Suppressor macrophage treated with lipopolysaccharide for 1 hour (primary cell): ENCODE results near the gene CEP112.

Experiments
- DNase-seq, 3 donors: peaks; one replicate each; pipeline ENCODE4 v3.0.0-alpha.2; 2020 to 2022

Gene CEP112

DNA sequence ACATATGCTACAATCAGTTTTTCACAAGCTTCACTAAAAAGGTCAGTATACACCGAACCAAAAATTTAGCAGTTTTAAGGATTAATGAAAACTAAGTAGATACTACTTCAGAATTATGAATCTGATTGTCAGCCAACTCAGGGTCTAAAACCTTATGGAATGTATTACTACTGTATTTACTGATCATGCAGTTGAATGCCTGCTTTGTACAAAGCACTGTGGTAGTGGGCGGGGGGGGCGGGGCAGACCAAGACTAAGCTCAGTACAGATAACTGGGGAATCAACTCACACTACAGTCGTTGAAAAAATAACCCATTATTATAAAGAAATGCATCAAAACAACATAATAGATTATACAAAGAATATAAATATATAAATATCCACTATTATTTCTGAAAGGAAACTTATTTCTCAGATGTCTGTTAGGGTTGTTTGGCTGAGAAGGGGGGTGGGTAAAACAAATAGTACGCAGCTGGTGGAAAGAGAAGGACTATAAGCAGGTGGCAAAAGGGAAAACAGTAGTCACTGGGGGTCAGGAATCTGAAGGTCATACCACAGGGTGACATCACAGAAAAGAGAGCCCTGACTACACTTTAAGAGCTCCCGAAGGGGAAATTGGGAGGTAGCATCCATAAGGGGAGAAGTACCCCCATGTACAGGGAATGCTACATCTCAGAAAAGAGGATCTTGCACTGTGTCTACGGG, 521.1 kb downstream of the CEP112 start:
- no peak for DNase-seq

DNA sequence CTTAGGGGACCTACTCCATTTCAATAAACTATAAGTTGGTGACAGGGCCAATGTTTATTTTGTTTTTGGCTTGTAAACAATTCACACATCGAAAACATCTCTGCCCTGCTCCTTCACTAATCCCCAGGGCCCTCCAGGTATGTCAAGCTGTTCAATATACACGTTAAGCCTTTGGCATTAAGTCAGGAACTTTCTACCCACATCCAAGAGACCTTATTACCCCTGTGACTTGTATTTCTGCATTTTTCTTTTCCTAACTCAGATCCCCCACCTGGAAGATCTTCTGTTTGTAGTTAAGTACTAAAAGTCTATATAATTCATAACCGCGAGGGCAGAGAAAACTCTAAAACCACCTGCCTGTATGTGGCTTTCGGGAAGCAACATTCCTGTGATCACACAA, 523.7 kb downstream of the CEP112 start:
- no peak for DNase-seq

DNA sequence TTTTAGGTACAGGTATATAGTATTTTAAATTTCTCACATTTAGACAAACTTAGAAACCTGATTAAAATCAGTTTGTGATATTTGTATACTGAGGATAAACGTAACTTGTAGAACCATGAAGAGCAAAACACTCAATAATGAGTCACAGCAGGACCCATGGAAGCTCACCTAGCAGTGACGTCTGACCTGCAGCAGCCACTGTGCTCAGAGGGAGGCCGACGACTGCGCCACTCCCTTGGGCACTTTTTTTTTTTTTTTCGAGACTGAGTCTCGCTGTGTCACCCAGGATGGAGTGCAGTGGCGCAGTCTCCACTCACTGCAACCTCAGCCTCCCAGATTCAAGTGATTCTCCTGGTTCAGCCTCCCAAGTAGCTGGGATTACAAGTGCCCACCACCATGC, 524.3 kb downstream of the CEP112 start:
- no peak for DNase-seq

GRCh38 chr17:65666876-65667321, 525.0 kb downstream of the CEP112 start:
- DNase-seq: no peak

- DNase-seq: no peak
These were observed 526.0 kb downstream of the CEP112 start for GRCh38 chr17:65665966-65666365.

DNA sequence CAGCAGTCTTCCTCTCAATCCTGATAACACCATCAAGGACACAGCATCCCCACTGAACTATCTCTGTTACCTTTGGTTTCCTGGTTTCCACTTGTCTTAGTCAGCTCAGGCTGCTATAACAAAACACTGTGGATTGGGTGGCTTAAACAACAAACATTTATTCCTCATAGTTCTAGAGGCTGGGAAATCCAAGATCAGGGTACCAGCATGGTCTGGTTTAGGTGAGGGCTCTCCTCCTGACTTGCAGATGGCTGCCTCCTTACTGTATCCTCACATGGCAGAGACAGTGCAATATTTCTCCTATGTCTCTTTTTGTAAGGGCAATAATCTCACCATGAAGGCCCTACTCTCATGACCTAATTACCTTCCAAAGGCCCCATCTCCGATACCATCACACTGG, 527.2 kb downstream of the CEP112 start:
- DNase-seq: no peak

GRCh38 chr17:65664266-65664665, 527.7 kb downstream of the CEP112 start:
- no peak for DNase-seq

DNA sequence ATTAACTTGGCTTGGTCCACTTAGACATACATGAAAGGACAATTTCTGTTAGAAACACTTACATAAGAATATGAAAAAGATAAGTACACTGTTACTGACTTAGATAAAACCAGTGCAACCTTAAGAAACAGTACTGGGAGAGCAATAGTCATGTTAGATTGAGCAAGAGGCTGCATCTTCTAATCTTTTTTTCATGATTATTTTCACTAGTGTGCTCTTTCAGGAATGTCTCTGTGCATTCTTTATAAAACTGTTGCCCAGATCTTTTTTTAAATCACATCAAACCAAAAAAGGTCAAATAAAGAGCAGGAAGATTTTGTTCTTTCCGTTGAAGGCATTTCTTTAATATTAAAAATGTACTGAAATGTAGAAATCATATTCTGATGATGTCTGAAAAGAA, 529.7 kb downstream of the CEP112 start:
- DNase-seq: no peak

GRCh38 chr17:65660947-65661346, 531.0 kb downstream of the CEP112 start:
- DNase-seq: peak in 1 of 3 donors; percentile 4

- no peak for DNase-seq
These were observed 531.9 kb downstream of the CEP112 start for GRCh38 chr17:65660078-65660477.

DNA sequence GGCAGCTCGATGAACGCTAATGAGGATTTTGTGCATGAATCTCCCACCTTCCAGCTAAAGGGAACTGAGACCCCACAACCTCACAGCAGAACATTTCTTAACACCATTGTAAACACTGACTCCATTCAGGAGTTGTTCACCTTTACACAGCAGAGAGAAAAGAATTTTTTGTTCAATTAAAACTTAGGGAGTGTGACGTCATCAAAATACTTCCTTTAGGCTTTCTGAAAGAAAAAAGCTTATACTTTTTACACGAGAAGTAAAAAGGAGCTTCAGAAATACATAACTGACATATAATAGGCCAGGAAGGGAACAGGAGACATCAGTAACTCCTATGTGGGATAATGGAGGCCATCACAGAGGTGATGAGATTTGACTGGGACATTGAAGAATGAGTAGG, 532.4 kb downstream of the CEP112 start:
- no peak for DNase-seq

GRCh38 chr17:65657251-65657828, 534.6 kb downstream of the CEP112 start:
- no peak for DNase-seq

DNA sequence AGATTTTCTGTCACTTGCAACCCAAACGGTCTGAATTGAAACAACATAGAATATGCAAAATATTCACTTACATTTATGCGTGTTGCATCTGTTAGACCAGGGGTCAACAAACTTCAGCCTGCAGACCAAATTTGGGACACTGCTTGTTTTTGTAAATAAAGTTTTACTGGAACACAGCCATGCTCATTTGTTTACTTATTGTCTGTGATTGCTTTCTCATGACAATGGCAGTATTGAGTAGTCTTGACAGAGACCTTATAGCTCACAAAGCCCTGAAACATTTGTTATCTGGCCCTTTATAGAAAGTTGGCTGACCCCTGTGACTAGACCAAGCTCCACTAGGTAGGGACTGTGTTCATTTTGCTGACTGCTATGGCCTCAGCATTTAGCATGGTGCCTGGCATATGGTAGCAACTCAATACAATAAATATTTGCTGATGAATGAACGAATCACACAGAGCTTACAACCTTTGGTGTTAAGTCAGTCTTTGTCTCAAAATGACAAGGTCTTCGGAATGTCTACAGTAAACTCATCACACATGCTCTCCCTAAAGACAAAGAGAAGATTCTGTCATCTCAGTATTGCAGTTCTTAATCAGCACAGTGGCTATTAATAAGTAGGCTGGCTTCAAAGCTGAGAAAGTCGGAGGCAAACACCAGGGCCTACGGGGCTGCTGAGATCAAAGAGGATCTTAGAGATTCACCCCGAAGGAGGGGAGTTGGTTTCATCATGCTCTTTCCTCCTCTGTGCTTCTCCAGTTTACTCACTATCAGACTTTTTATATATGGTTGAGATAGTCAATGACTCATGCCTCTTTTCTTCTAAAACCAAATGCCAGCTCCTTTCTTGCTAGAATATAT, 535.3 kb downstream of the CEP112 start:
- no peak for DNase-seq

- DNase-seq: no peak
These were observed 536.2 kb downstream of the CEP112 start for GRCh38 chr17:65655706-65656105.

- DNase-seq: no peak
These were observed 547.4 kb downstream of the CEP112 start for GRCh38 chr17:65644545-65644944.

DNA sequence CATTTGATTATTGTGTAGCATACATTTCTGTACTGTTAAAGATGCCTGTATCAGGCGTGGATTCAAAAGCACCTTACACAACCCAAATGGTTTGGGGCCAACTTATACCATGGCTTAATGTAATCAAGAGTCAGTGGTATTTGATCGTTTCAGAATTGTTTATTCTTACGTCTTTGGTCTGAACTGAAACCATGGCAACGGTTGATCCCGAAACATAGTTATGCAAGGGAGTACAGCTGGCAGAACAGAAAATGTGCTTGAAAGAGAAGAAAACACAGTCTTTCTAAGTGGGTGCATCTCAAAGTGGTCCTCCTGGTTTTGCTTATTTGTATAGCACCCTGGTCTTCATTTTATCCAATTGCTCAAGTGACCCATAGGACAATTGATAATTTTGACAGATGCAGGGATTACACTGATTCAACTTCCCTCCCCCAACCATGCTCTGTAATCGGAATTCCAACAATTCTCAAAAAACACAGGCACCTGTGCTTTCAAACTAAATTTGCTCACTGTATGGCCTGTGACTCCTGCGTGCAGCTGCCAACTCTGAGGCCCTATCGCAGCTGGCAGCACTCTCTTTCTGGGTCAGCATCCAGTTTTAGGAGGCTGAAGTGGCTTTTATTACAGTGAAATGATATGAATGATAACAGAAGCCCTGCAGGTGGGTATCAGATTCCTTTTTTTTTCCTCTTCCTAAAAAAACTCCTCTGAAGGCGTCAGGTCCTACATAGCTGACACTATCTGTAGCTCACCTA, 553.5 kb downstream of the CEP112 start:
- no peak for DNase-seq

DNA sequence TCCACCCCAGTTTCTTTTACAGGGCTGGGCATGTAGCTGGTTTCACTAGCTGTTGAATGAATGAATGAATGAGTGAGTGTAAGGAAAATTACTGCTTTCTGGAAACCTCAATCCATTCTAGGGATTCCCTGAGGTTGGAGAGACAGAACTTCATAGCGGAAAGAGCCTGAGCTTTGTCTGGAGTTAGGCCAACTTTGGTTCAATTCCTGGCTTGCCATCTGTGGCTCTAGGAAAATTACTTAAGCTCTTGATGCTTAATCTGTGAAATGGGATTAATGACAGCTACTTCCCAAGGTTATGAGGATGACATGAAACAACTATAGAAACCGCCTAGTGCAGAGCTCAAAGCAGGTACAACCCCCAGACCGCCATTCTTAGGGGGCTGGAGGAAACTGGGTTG, 554.1 kb downstream of the CEP112 start:
- no peak for DNase-seq

DNA sequence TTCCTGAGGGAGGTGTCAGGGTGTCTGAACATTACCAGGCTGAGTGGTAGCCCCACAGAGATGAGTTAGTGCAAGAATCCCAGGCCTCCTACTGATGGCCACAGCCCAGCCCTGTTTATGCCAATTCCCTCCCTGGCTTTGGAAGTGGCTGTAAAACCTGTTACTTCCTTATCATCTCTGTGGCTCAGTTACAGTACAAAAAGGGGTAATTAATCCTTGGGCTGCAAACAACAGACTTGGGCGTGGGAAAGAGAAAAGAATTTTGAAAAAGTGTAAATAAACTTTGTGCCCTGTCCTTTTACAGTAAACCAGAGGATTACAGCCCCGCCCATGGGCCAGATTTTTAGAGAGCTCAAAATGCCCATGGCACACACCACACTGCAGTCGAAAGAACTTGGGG, 557.4 kb downstream of the CEP112 start:
- DNase-seq: no peak

DNA sequence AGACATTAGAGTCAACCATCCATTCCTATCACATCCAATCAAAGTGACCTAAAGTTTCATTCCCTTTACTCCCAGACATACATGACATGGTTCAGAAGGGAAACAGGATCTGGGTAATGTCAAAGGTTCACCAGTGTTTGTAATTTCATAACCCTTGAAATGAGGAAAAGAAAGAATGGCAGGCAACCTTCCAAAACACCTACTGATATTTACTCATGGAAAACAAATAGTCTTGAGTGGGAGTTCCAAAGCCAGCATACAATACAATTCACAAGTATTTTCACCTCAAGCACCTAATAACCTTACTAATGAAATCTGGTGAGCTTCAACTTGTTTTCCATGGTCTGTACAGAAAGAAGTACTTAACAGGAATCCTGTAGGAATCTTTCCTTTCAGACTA, 557.9 kb downstream of the CEP112 start:
- no peak for DNase-seq

- no peak for DNase-seq
These were observed 558.6 kb downstream of the CEP112 start for GRCh38 chr17:65633146-65633881.

DNA sequence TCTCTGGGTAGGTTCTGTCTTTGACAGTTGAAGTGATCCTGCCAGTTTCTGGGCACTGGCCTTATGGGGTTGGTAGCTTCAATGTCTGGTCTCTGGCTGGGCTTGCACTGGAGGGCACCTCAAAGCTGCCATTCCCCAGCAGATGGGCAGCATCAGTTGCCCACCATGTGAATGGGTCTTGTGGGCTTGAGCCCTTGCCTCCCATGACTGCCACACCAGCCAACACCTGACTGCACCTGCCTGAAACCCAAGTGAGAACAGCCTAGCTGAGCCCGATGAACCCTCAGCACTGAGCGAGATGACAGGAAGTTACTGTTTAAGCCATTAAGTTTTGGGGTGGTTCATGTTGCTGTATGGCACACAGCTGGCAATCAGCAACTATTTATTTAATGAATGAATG, 561.4 kb downstream of the CEP112 start:
- no peak for DNase-seq

DNA sequence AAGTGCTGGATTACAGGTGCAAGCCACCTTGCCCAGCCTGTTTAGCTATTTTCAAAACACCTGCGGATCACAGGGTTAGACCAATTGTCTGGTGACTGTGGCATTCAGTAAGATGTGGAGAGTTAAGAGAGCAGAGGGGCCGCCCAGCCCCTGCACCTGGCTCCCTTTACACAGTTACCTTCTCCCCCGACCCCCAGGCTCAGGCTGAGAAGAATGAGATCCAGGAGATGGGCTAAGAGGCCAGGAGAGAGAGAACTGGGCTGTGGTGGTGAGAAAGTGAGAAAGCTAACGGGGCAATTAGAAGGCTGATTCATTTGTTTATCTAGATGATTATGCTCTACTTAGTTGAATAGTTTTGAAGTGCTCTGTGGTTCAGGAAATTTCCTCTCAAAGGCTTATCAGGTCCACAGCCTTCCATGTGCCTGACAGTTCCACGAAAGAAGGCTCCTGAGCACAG, 562.7 kb downstream of the CEP112 start:
- no peak for DNase-seq
